ENCODE data around the gene AHRR.
"Not testable (repeated sequence)": the region's sequence is repeated elsewhere in the genome, so short reads cannot be mapped to it uniquely, and the experiment has no call there.

Gene AHRR

GRCh38 chr5:308672-309271 is 12.7 kb upstream of the AHRR start:
- peaks cover 0 to 3% of the 10 kb centered on the region in 2 donors for H3K4me1 Mint-ChIP-seq (ENCODE audit: low read depth in 2 of 2)
- DNase-seq: no peak
- peaks cover 32% of the 10 kb centered on the region for H3K36me3 Mint-ChIP-seq (ENCODE audit: insufficient read depth)
- no peaks in the 10 kb centered on the region for H3K9me3 Mint-ChIP-seq
- no peak overlapping the region for H3K4me3 Mint-ChIP-seq
- no peak overlapping the region for H3K27ac Mint-ChIP-seq
- H3K27me3 Mint-ChIP-seq: no peaks in the 10 kb centered on the region
- ATAC-seq (replicated peaks): no peak

DNA sequence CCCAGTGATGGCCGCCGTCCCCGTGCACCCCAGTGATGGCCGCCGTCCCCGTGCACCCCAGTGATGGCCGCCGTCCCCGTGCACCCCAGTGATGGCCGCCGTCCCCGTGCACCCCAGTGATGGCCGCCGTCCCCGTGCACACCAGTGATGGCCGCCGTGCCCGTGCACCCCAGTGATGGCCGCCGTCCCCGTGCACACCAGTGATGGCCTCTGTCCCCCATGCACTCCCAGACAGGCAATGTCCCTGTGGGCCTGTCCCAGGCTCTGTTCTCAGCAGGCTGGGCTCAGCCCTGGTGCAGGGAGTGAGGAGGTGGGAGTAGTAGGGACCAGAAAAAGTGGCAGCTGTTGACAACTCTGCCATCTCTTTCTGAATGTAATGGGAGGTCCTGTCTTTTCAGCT is 11.7 kb upstream of the AHRR start:
- not testable (repeated sequence) for H3K27ac Mint-ChIP-seq; H3K4me1 Mint-ChIP-seq (ENCODE audit: low read depth in 2 of 2); DNase-seq; H3K9me3 Mint-ChIP-seq; H3K27me3 Mint-ChIP-seq; ATAC-seq (replicated peaks); H3K4me3 Mint-ChIP-seq
- peaks cover 32% of the 10 kb centered on the region for H3K36me3 Mint-ChIP-seq (ENCODE audit: insufficient read depth)

GRCh38 chr5:310516-310915 is 11.0 kb upstream of the AHRR start:
- no peaks in the 10 kb centered on the region for H3K9me3 Mint-ChIP-seq
- H3K27ac Mint-ChIP-seq: no peak overlapping the region
- peaks cover 0 to 6% of the 10 kb centered on the region in 2 donors for H3K4me1 Mint-ChIP-seq (ENCODE audit: low read depth in 2 of 2)
- H3K4me3 Mint-ChIP-seq: no peak overlapping the region
- no peak for ATAC-seq (replicated peaks)
- H3K36me3 Mint-ChIP-seq (ENCODE audit: insufficient read depth): peaks cover 34% of the 10 kb centered on the region
- no peak for DNase-seq
- H3K27me3 Mint-ChIP-seq: no peaks in the 10 kb centered on the region

- H3K36me3 Mint-ChIP-seq (ENCODE audit: insufficient read depth): peaks cover 32% of the 10 kb centered on the region
- DNase-seq (no peak), ATAC-seq (replicated peaks) (no peak)
- H3K4me1 Mint-ChIP-seq (ENCODE audit: low read depth in 2 of 2): peaks cover 0 to 6% of the 10 kb centered on the region in 2 donors
- no peaks in the 10 kb centered on the region for H3K9me3 Mint-ChIP-seq
- H3K4me3 Mint-ChIP-seq: no peak overlapping the region
- no peaks in the 10 kb centered on the region for H3K27me3 Mint-ChIP-seq
- no peak overlapping the region for H3K27ac Mint-ChIP-seq
Measured at GRCh38 chr5:310941-311434, 10.5 kb upstream of the AHRR start.

DNA sequence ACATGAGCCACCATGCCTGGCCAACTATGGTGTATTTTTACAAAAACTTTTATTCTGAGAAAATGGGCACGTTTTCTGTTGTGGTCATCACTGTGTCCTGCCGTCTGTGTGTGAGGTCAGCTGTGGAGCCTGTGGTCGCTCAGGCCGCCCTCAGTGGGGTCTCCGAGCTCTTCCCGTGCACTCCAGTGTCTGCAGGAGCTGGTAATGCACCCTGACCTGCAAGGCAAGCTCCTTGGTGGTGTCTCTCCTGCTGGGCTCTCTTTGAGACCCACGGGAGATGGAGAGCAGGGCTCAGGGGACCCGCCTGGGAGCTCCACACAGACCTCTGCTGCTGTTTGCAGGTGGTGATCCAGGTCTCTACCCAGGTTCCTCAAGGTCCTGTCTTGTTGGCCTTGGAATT is 9.6 kb upstream of the AHRR start:
- DNase-seq (no peak), ATAC-seq (replicated peaks) (no peak)
- Mint-ChIP-seq H3K27me3 (no peaks in the 10 kb centered on the region), H3K9me3 (no peaks in the 10 kb centered on the region), H3K4me1 (ENCODE audit: low read depth in 2 of 2) (peaks cover 7 to 12% of the 10 kb centered on the region in 2 donors), H3K36me3 (ENCODE audit: insufficient read depth) (peaks cover 25% of the 10 kb centered on the region), H3K27ac (peak overlapping the region in 1 of 2 donors; percentile 80), H3K4me3 (no peak overlapping the region)

DNA sequence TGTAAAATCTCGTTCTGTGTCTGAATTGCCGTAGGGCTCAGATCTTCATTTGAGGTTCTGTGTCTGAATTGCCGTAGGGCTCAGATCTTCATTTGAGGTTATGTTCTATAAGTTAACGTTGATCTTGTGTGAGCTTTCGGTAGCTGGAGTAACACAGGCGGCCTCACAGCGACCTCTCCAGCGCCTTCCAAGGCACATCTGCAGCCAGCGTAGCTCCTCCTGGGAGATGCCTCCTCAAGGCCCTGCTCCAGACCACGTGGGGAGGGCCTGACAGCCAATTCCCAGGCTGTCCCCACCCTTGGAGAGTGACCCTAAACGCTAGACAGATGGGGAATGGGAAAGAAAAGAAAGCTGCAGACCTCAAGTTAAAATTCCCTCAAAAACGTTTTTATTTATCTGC is 8.7 kb upstream of the AHRR start:
- ATAC-seq (replicated peaks): no peak
- Mint-ChIP-seq H3K27ac (peak overlapping the region in 1 of 2 donors; percentile 80), H3K27me3 (no peaks in the 10 kb centered on the region)

DNA sequence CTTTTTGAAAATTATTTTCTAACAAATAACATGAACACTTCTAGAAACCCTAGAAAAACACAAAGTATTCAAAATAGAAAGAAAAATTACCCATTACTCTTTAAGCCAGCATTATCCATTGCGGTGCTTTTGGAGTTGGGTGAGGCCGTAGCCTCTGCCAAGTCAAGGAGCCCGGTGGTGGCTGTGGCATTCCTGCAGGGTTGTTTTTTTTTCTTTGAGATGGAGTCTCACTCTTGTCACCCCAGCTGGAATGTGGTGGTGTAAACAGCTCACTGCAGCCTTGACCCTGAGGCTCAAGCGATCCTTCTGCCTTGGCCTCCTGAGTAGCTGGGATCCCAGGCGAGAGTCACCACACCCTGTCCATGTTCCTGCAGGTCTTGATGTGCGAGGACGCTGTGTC is 8.2 kb upstream of the AHRR start:
- Mint-ChIP-seq H3K4me1 (ENCODE audit: low read depth in 2 of 2) (peaks cover 7 to 12% of the 10 kb centered on the region in 2 donors), H3K27ac (no peak overlapping the region), H3K9me3 (no peaks in the 10 kb centered on the region), H3K36me3 (ENCODE audit: insufficient read depth) (peaks cover 25% of the 10 kb centered on the region), H3K27me3 (no peaks in the 10 kb centered on the region), H3K4me3 (no peak overlapping the region)
- no peak for ATAC-seq (replicated peaks)
- DNase-seq: no peak

More for the DNA sequence above, 8.7 kb upstream of the AHRR start:
- no peak for DNase-seq
- Mint-ChIP-seq H3K4me1 (ENCODE audit: low read depth in 2 of 2) (peaks cover 7 to 12% of the 10 kb centered on the region in 2 donors), H3K36me3 (ENCODE audit: insufficient read depth) (peaks cover 25% of the 10 kb centered on the region), H3K4me3 (no peak overlapping the region), H3K9me3 (no peaks in the 10 kb centered on the region)

DNA sequence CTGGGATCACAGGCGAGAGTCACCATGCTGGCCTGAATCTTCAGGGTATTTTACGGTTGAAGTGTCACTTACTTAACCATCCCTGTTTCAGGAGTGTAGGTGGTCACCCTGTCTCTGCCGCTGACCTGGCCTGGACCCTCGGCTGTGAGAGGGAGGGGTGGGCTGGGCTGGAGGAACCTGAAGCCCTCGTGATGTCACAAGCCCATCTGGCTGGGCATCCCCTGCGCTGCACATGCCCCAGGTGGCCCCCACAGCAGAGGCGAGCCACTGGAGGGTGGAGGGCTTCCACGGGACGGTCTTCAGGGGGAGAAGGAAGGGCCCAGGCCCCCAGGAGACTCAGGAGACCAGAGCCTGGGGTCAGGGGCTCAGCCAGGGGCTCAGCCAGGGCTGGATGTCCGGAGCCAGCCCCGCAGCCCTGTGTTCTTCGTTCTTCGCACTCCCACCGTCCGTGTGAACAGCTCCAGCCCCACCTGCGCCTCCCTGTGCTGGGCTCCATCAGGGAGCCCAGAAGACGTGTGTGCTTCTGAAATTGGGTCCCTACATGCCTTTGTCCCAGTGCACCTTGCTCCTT is 7.6 kb upstream of the AHRR start:
- H3K36me3 Mint-ChIP-seq (ENCODE audit: insufficient read depth): peaks cover 25% of the 10 kb centered on the region
- no peaks in the 10 kb centered on the region for H3K9me3 Mint-ChIP-seq
- ATAC-seq (replicated peaks): no peak
- DNase-seq: no peak
- H3K27ac Mint-ChIP-seq: no peak overlapping the region
- H3K4me3 Mint-ChIP-seq: no peak overlapping the region
- H3K27me3 Mint-ChIP-seq: peaks cover 0 to 6% of the 10 kb centered on the region in 2 donors
- H3K4me1 Mint-ChIP-seq (ENCODE audit: low read depth in 2 of 2): peaks cover 7 to 12% of the 10 kb centered on the region in 2 donors

- DNase-seq (no peak), ATAC-seq (replicated peaks) (no peak)
- Mint-ChIP-seq H3K27ac (no peak overlapping the region), H3K9me3 (no peaks in the 10 kb centered on the region), H3K36me3 (ENCODE audit: insufficient read depth) (peaks cover 31% of the 10 kb centered on the region), H3K4me1 (ENCODE audit: low read depth in 2 of 2) (peaks cover 7 to 12% of the 10 kb centered on the region in 2 donors), H3K27me3 (peaks cover 5 to 16% of the 10 kb centered on the region in 2 donors), H3K4me3 (no peak overlapping the region)
Measured at GRCh38 chr5:314676-315487, 6.6 kb upstream of the AHRR start.

GRCh38 chr5:315488-316209 is 5.9 kb upstream of the AHRR start:
- ATAC-seq (replicated peaks): no peak
- H3K27me3 Mint-ChIP-seq: peaks cover 11 to 23% of the 10 kb centered on the region in 2 donors

DNA sequence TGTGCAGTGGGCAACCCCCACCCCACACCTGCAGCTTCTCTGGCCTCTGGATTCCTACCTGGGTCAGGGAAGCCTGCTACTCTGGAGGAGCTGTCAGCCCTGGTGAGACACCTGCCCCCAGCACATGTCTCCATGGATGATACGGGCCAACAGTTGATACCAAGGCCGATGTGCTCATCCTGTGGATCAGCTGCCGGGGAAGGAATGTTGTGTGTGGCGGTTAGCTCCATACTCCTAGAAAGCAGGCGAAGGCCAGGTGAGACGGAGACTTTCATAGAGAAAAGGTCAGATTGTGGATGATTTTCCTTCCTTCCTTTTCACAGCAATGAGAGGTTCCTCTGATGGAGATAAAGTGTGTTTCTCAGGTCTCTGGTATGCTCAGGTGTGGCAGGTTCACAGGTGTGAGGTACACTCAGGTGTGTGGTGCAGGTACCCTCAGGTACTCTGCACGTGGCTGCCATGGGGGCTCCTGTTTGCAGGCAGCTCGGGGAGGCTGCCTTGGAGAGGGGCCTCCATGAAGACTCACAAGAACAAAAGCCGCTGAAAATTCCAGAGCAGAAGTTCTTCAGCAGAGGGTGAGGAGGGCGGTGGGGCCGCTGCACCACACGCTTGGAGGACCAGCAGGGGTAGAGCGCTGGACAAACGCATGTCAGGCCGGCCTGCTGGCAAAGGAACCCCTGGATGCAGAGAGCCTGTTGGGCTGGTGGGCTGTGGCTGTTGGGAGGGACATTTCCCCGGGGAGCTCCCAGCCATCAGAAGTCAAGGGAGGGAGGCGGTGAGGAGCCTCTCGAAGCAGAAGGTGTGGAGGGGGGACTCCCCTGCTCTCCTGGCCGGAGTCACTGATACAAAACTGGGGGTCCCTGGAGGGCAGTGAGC is 5.1 kb upstream of the AHRR start:
- H3K4me3 Mint-ChIP-seq: no peak overlapping the region
- peaks cover 29% of the 10 kb centered on the region for H3K36me3 Mint-ChIP-seq (ENCODE audit: insufficient read depth)
- H3K9me3 Mint-ChIP-seq: no peaks in the 10 kb centered on the region
- ATAC-seq (replicated peaks) (no peak), DNase-seq (no peak)
- H3K27ac Mint-ChIP-seq: no peak overlapping the region
- peaks cover 7 to 14% of the 10 kb centered on the region in 2 donors for H3K4me1 Mint-ChIP-seq (ENCODE audit: low read depth in 2 of 2)
- H3K27me3 Mint-ChIP-seq: peaks cover 14 to 27% of the 10 kb centered on the region in 2 donors

More at GRCh38 chr5:315488-316209, 5.9 kb upstream of the AHRR start:
- DNase-seq: no peak
- Mint-ChIP-seq H3K27ac (no peak overlapping the region), H3K9me3 (no peaks in the 10 kb centered on the region), H3K4me3 (no peak overlapping the region), H3K4me1 (ENCODE audit: low read depth in 2 of 2) (peaks cover 7 to 16% of the 10 kb centered on the region in 2 donors), H3K36me3 (ENCODE audit: insufficient read depth) (peaks cover 34% of the 10 kb centered on the region)

DNA sequence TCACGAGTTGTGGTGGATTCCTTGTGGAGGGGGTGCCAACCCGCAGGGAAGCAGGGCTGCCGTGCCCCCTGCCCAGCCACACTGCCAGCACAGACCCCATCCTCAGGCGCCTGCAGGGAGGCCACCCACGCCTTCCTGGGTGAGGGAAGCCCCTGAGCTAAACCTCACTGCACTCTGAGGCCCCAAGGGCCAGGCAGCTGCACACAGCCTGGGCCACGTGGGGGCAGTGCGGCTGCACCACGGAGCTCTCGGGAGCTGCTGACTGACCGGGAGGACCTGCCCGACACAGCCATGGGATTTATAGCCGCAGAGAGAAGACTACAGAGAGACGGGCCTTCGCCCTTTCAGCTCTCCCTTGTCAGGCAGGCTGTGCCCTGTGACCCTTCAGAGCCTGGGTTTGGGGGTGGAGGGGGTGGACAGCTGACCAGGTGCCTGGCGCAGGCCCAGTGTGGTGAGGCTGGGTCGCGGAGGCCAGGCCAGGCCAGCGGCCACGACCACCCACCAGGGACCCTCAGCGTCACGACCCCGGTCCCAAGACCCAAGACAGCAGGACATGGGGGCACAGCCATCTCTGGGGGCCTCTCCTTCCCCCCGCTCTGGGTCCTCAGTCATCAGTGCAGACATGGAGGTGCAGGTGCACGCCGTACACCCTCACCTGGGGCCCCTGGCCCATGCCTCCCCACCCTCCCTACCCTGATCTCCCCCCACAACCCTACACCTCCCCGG is 4.3 kb upstream of the AHRR start:
- Mint-ChIP-seq H3K36me3 (ENCODE audit: insufficient read depth) (peaks cover 23% of the 10 kb centered on the region), H3K4me3 (no peak overlapping the region), H3K4me1 (ENCODE audit: low read depth in 2 of 2) (peaks cover 7 to 14% of the 10 kb centered on the region in 2 donors), H3K27ac (no peak overlapping the region), H3K27me3 (peaks cover 14 to 27% of the 10 kb centered on the region in 2 donors), H3K9me3 (no peaks in the 10 kb centered on the region)
- DNase-seq (no peak), ATAC-seq (replicated peaks) (peak; percentile 32)
